Measurements from ENCODE around the gene TMTC2. TPM values are rescaled to one million over a fixed set of nuclear protein-coding genes. Genes with fewer than 3 reads are reported as not detected.
"Not testable (repeated sequence)": the region's sequence is repeated elsewhere in the genome, so short reads cannot be mapped to it uniquely, and the experiment has no call there.

Gene TMTC2
- total and polyA plus RNA-seq, 3 donors from 2014 or later: 8.1 to 22.4 (median 19.4) TPM

DNA sequence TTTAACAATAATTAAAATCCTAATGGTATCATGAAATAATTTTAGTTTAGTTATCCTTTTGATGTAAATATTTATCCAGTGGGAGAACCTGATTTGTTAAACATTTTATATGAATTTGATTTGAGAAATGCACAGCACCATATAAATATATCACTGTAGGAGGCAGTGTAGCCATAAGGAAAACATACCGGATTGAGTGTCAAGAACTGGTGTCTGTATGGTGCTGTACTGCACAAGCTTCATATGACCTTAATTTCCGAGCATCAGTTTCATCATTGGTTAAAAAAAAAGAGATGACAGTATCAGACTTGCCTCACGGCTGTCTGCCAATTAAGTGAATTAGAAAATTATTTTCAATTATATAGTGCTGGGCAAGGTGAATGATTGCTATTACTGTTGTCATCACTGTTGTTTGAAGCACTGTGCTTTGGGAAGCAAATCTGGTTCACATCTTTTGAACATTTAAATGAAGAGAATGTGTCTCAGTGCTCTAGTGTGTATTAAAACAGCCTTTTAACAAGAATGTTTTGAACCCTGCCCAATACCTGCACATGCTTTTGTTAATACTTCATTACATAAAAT lies 72.1 kb downstream of the TMTC2 start:
- no peak for DNase-seq

DNA sequence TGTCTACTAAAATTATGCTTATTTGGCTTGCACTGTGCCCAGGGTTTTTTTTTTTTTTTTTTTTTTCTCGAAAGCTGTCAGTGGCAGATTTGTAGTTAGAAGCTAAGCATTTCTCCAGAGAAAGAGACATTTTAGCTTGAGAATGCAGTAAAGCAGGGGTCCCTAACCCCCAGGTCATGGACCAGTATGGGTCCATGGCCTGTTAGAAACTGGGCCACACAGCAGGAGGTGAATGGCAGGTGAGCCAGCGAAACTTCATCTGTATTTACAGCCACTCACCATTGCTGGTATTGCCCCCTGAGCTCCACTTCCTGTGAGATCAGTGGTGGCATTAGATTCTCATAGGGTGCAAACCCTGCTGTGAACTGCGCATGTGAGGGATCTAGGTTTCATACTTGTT lies 73.7 kb downstream of the TMTC2 start:
- no peak for DNase-seq
- TF ChIP-seq POLR2A (IDR thresholded peaks at IDR 0.05) (no peak), CTCF (IDR thresholded peaks at IDR 0.05) (no peak)
- peaks cover 5% of the 10 kb centered on the region for H3K4me1 ChIP-seq
- no peaks in the 10 kb centered on the region for H3K36me3 ChIP-seq (ENCODE audit: low read depth, missing control alignments)
- H3K27me3 ChIP-seq: no peaks in the 10 kb centered on the region
- H3K27ac ChIP-seq: no peak overlapping the region
- H3K9me3 ChIP-seq: no peaks in the 10 kb centered on the region
- WGBS, 2 donors: 90 to 95% methylated on average over 3 of the region's 3 CpGs
- H3K4me3 ChIP-seq: no peak overlapping the region
- intact Hi-C loops (cut with DNase I; ENCODE audit: low total_unique reads): no loop called here

More for the DNA sequence above, 72.1 kb downstream of the TMTC2 start:
- Histone ChIP-seq H3K27me3 (no peaks in the 10 kb centered on the region), H3K4me1 (peaks cover 5% of the 10 kb centered on the region), H3K9me3 (no peaks in the 10 kb centered on the region), H3K36me3 (ENCODE audit: low read depth, missing control alignments) (no peaks in the 10 kb centered on the region), H3K27ac (no peak overlapping the region), H3K4me3 (no peak overlapping the region)
- intact Hi-C loops (cut with DNase I; ENCODE audit: low total_unique reads): no loop called here
- no peak for TF ChIP-seq CTCF (IDR thresholded peaks at IDR 0.05)
- no peak for TF ChIP-seq POLR2A (IDR thresholded peaks at IDR 0.05)
- WGBS, 2 donors: 77 to 82% methylated on average over 3 of the region's 3 CpGs

DNA sequence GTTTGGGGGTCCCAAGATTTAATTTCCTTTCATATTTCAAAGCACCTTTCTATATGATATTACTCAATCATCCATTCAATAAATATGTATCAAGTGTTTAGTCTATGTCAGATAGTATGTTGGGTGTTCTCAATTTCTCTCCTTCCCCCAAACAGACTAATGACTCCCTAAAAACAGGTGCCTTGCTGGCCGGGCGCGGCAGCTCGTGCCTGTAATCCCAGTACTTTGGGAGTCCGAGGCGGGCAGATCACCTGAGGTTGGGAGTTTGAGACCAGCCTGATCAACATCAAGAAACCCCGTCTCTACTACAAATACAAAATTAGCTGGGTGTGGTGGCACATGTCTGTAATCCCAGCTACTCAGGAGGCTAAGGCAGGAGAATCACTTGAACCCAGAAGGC lies 78.5 kb downstream of the TMTC2 start:
- H3K27me3 ChIP-seq; intact Hi-C loops (cut with DNase I; ENCODE audit: low total_unique reads); H3K4me3 ChIP-seq; H3K36me3 ChIP-seq (ENCODE audit: low read depth, missing control alignments); H3K9me3 ChIP-seq; DNase-seq; H3K27ac ChIP-seq; H3K4me1 ChIP-seq: not testable (repeated sequence)
- WGBS, 2 donors: 94 to 97% methylated on average over 7 of the region's 7 CpGs

GRCh38 chr12:82765971-82766705 lies 79.4 kb downstream of the TMTC2 start:
- no peaks in the 10 kb centered on the region for H3K36me3 ChIP-seq (ENCODE audit: low read depth, missing control alignments)
- no peaks in the 10 kb centered on the region for H3K9me3 ChIP-seq
- no peaks in the 10 kb centered on the region for H3K27me3 ChIP-seq
- WGBS, 2 donors: 91 to 93% methylated on average over 5 of the region's 5 CpGs
- no peak overlapping the region for H3K4me3 ChIP-seq
- no peak for TF ChIP-seq POLR2A (IDR thresholded peaks at IDR 0.05)
- no peak for TF ChIP-seq CTCF (IDR thresholded peaks at IDR 0.05)
- H3K27ac ChIP-seq: no peak overlapping the region
- H3K4me1 ChIP-seq: no peaks in the 10 kb centered on the region
- no peak for DNase-seq
- intact Hi-C loops (cut with DNase I; ENCODE audit: low total_unique reads): no loop called here

DNA sequence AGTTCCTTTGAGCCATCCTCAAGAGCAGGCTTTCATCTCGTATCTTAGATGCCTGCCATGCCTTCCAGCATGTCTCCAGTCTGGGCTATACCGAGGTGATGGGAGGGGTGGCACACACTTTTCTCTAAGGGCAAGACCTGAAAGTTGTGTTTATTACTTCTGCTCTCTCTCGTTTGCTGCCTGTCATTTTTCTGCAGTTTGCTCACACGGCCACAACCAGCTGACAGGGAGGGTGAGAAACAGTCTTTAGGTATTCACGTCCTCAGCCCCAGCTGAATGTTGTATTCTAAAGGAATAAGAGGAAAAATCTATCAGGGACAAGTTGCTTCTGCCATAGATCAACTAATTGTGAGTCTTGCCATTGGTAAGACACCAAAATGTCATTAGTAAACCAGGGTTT lies 88.0 kb downstream of the TMTC2 start:
- intact Hi-C loops (cut with DNase I; ENCODE audit: low total_unique reads): no loop called here
- Histone ChIP-seq H3K4me3 (no peak overlapping the region), H3K27ac (no peak overlapping the region), H3K27me3 (no peaks in the 10 kb centered on the region), H3K4me1 (no peaks in the 10 kb centered on the region), H3K36me3 (ENCODE audit: low read depth, missing control alignments) (no peaks in the 10 kb centered on the region), H3K9me3 (no peaks in the 10 kb centered on the region)
- TF ChIP-seq POLR2A (IDR thresholded peaks at IDR 0.05): no peak
- WGBS, 2 donors: 92 to 95% methylated on average over 5 of the region's 5 CpGs
- no peak for DNase-seq

DNA sequence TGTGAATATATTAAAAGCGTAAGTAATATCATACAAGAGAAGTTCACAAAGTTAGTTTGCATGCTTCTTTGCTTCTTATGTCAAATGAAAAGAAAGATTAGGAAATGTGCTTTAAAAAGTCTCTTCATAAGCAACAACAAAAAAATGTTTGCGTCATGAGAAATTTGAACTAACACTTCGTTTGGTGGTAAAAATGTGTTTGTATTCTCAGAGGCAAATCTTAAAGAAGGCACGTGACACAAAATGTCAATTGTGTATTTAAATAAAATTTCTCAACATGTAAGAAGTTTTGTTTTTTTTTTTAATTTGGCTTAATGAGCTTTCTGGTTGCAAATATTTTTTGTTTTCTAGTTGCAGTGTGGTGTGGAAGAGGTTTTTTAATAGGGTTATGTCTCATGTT lies 93.8 kb downstream of the TMTC2 start:
- 57 to 69% methylated on average over 4 of the region's 4 CpGs for whole genome bisulfite sequencing, 2 donors
- DNase-seq: no peak
- Histone ChIP-seq H3K36me3 (ENCODE audit: low read depth, missing control alignments) (no peaks in the 10 kb centered on the region), H3K9me3 (no peaks in the 10 kb centered on the region), H3K27me3 (no peaks in the 10 kb centered on the region), H3K4me3 (no peak overlapping the region), H3K27ac (no peak overlapping the region), H3K4me1 (no peaks in the 10 kb centered on the region)
- intact Hi-C loops (cut with DNase I; ENCODE audit: low total_unique reads): no loop called here
- no peak for TF ChIP-seq POLR2A (IDR thresholded peaks at IDR 0.05)
- no peak for TF ChIP-seq CTCF (IDR thresholded peaks at IDR 0.05)

Data from testis (tissue), 3 donors.